NCI-H1092 treated with DMSO at 0.1 percent for 48 hours (cell line): Measurements from ENCODE around the gene ZBTB7B.

Experiments
- DNase-seq: peaks from one replicate; lab custom pipeline; 2025; lab: John Stamatoyannopoulos, UW

The ZBTB7B gene

DNA sequence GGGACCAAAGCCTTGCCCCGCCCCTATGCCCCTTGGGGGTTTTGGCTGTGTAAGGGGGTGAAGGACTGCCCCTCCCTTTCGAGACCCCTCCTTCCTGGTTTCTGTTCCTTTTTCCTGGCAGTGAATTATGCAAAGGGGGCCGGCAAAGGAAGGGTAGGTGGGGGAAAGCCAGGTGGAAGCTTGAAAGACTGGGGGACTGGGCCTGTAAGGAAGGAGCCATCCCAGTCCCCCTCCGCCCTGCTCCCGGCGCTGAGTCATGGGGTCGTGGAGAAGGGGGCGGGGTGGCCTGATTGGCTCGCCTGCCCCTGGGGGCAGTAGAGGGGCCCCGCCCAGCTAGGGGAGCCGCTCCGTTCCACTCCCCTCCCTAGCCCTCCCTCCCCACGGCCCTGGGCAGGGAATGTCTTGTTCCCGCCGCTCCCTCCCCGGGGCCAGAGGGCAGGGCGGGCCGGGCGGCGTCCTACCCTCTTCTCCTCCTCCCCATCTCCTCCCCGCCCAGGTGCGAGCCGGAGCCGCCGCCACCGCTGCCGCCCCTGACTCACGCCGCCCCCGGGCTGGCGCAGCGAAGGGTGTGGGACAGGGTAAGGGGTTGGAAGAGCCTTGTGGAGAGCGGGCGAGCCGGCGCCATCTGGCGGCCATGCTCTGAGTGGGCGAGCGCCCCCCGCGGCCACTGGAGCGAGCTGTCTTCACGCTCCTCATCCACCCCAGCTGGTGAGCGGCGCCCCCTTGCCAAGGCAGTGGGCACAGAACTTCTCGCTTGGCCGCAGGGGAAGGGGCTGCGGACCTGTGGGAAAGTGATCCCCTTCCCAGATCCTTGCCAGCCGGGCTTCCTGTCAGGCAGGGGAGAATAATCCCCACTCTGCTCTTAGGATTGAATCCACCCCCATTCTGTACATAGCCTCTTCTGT lies 14.7 kb downstream of the ZBTB7B start:
- DNase-seq: peak; percentile 63

DNA sequence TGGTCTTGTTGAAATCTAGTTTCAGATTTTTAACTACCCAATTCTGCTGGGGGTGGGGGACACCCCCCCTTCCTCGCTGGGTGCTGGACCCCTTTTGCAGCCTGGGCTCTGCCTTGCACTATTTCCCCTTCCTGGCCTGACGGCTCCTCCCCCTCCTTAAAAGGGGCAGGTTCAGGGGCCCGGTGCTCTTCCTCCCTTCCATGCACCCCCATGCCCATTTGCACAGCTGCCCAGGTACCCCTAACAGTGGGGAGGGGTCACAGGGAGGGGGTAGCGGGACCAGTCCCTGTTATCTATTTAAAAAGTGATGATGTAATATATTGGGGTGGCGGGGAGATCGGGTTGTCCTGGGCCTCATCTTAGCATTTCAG lies 15.3 kb downstream of the ZBTB7B start:
- DNase-seq: no peak

DNA sequence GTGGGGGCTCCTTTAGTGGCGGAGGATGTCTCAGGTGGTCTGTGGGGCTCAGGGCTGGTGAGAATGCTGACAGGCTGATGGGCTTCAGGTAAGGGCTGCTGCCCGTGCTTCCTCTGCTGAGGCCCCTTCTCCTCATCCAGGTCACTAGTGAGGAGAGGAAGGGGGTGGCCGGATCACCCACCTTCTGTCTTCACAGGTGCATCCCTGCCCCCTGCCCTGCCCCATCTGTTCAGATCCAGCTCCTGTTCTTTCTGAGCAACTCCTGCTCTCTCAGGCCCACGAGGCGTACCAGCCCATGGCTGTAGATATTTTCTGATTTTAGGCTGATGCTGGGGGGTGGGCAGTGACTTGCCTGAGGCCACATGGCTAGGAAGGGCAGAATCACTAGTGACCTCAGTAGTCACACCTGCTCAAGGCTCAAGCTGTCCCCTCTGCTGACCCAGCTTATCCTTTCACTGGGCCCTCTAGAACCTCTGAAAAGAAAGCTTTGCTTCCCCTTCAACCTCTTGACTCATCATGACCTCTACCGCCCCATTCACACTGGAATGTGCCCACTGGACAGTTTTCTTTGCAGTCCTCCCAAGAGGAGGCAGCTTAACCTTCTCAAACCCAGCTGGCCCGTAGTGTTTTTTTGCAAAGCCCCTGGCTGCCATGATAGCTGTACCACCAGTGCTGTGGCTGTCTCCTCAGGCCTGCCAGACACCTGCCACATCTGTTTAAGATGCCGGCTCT lies 16.2 kb downstream of the ZBTB7B start:
- DNase-seq: no peak

DNA sequence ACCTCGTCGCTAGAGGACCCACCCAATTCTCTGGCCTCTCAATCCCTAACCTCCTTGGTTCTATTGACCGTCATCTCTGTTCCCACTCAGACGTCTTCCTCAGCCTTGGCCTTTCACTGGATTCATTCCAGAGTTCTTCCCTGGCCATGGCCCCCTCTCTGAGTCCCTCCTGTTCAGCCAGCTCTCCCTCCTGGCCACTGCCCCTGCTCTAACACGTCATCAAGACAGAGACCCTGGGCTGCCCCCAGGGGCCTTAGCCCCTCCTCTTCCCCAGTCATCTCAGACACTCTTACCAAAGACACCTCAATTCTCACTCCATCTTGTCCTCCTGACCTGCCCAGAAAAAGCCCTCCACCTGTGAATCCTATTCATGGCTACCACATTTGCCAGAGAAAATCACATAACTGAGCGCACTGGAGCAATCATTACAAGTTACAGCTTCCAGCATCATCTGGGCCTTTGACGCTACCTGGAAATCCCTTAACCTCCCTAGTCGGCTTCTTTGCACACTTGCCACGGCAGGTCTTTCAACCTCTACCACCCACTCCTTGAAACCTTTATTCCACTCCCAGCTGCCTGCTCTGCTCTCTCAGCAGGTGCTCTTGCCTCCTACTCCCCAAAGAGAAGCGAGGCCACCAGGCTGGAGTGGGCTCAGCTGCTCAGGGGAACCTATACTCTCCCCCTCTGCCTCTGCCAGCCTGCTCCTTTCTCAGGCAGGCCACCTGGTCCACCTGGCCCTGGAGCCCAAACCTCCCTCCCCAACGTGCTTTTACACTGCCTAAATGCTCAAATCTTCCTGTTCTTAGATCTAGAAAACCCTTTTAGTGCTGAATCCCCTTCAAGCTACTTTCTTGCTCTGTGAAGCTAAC lies 17.0 kb downstream of the ZBTB7B start:
- DNase-seq: peak; percentile 12

DNA sequence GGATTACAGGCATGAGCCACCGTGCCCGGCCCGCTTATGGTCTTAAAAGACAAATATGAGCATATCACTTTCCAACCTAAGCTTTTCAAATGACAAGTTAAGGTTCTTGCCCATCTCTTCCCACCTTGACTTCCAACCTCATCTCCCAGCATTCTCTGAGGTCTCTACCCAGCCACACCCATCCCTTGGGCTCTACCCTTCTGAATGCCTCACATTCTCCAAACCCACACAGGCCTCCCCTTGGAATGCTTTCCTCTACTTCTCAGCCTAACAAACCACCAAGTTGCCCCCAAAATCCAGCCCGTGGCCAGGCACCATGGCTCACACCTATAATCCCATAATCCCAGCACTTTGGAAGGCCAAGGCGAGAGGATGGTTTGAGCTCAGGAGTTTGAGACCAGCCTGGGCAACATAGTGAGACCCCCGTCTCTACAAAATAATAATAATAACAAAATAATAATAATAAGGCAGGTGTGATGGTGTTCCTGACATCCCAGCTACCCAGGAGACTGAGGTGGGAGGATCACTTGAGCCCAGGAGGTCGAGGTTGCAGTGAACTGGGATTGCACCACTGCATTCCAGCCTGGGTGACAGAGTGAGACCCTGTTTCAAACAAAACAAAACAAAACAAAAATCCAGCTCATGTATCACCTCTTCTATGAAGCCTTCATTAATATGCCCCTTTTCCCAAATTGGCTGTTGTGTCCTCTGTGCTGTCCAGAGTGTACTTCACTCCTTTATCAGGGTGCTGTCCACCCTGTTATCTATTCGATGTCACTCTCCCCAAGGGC lies 19.7 kb downstream of the ZBTB7B start:
- DNase-seq: no peak

DNA sequence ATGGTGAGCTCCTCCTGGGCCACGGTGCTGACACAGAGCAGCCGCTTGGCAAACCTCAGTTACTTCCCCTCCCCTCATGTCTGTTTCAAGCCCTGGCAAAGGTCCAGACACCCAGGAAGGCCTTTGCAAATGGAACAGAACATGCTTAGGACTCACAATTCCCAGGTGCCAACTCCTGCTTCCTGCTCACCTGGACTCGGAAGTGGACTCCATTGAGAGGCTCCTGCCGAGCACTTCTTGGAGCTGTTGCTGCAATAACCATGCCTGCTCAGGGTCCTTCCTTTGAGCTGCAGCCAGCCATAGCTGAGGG lies 20.3 kb downstream of the ZBTB7B start:
- DNase-seq: no peak

DNA sequence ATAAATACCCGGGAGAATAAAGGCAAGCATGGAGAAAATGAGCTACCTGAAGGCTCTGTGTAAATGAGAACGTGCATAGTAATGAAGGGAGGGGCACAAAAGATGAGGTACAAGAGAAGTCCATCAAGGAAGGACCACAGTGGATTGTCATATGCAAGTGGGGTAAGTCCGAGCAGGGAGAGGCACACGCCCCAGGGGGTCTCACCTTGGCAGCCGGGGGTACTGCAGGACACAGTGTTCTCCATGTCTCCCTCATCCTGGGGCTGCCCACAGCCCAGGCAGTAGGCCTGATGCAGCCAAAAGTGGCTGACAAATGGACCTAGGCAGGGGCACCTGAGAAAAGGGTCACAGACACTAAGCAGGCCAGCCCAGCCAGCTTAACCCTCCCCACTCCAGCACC lies 21.0 kb downstream of the ZBTB7B start:
- DNase-seq: no peak

DNA sequence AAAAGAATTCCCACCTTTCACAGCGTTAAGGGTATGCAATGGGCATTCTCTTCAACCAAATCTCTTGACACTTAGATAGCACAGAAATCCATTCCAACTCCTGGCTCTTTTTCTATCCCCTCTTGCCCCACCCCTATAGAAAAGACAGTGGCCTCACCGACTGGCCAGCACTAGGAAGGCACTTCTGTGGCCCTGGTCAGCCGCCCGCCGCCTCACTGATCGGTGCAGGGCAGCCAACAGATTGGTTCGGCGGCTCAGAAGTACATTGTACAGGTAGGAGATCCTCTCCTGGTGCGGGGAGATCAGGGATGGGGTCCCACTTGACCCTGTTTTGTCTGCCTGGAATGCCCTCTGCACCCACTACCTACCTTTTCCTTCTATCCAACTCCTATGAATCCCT lies 21.7 kb downstream of the ZBTB7B start:
- no peak for DNase-seq

DNA sequence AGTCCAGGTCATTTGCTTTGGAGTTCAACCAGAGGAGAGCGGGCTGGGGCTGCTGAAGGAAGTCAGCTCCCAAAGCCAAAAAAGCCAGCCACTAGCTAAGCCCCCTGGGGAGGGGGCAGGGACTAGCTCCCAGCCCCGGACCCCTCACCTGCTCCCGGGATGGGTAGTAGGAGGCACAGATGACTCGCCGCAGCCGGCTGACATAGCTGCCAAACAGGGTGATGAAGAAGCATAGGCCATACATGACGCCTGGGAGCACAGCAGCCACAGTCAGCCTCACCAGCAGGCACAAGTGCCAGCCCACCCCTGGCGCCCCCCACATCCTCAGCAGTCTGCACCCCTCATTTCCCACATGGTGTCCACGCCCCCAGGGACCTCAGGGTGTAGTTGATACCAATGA lies 23.6 kb downstream of the ZBTB7B start:
- DNase-seq: no peak

DNA sequence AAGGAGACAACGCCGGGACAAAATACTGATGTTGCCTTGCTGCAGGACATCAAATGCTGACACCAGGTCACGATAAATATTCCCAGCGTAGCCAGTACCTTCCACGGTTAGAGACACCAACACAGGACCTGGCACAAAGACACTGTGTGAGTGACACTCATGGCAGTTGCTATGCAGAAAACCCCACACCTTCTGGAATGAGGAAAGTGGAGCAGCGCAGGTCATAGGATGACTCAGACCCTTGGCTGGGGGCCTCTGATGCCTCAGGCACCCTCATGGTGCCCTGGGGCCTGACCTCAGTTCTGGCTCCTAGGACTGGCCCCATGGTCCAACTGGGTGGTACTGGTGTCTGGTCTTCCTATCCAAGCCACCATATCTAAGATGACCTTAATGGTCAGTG lies 24.0 kb downstream of the ZBTB7B start:
- DNase-seq: no peak

DNA sequence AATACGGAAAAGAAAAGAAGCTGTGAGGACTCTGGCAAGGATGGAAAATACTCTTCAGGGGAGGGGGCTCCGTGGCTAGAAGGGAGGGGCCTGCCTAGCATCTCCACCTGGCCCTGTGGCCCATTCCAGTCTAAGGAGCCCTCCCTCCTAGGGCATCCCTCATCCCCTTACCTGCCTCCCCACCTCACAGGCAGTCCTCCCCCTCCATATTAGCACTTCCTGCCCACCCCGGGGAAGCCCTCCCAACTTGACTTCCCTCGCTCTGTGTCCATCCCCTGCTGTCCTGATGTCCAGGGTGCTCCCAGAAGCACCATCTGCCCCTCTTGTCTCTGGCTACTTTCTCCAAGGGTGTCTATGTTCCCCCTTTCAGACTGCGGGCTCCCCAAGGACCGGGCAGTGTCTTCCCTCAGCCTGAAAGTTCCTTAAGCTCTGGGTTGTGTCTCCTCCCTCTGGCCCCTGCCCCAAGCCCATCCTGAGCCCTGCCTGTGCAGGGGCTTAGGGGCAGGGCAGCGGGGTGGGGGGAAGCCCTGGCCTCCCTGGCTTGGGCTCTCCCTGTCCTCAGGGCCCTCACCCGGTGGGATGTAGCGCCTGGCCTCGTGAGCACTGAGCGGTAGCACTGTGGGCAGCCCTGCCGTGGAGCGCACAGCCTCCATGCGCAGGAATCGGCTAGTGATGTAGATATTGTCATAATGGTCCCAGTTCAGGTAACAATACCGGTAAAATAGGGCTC lies 27.1 kb downstream of the ZBTB7B start:
- no peak for DNase-seq

DNA sequence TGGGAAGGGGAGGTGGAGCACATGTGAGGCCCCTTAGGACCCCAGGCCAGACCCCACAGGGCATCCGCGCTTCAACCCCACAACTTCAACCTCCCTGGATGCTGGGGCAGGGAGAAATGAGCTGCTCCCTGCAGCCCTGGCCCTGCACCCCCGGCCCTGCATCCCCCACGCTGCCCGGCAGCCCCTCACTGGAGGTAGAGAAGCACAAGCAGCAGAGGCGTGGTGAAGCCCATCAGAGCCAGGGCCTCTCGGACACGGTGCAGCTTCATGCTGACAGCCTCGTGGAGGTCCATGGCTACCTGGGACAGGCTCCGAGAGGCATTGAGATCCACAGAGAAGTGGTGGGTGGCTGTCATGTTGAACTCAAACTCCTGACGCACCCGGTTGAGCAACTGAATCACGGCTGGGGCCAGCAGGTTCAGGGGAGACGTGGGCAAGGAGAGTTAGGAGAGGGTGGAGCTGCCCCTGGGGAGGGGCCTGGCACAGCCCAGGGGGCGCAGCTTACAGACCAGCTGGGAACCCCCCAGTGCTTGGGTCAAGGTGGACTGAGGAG lies 27.7 kb downstream of the ZBTB7B start:
- DNase-seq: no peak

DNA sequence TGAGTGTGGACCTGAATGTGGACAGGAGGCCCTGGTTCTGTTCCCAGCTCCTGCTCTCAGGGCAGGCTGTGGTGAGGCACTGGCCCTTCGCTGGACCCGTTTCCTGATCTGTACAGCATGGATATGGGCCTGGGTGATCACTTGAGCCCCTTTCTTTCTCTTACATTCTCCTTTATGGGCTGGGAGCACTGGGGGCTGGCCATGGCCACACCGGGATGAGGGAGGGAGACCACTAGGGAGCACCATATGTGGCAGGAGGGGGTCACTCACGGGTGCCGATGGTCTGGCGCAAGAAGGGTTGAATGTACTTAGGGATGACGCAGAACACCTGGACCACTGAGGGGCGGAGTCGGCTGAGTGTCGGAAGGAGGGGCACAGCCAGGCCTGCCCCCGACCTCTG lies 28.3 kb downstream of the ZBTB7B start:
- DNase-seq: no peak

DNA sequence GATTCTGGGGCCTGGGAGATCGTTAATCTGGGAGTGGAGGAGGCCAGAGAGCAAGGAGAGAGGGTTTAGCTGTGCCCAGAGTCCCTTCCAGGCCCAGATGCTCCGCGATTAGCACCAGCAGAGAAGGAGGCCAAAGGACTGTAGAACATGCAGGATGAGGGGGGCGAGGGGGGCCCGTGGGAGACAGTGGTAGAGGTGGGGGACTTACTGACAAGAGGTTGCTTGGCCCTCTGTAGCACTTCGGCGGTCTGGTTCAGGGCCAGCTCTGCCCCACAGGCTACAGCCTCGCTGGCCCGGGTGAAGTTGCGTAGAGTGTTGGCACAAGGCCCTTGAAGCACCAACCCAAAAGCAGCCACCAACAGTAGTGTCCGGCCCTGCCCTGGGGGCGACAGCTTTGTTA lies 30.3 kb downstream of the ZBTB7B start:
- DNase-seq: no peak

DNA sequence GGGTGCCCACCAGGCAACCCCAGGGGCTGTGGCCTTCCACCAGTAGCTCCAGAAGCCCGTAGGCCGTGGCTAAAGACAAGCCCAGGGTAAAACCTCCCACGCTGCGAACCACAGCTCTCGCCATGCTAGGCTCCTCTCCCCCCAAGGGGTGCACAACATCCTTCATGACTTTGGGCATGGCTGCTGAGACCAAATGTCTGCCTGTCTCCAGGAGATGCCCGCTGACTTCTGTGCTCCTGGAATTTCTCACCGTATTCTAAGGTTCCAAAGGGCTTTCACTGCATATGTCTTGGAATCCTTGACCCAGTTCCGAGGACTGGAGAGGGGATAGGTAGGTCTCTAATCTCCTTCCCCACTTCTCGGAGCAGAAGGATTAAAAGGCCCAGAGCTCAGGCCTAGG lies 30.9 kb downstream of the ZBTB7B start, which contains the start of the genes DCST1 and DCST2:
Gene DCST1, plus strand, starts transcription at position 301 of the 400 bp plus-strand sequence. CDS start 213 bp downstream, outside the sequence.
Gene DCST2, minus strand, starts transcription at position 258 of the 400 bp plus-strand sequence. Its CDS starts 80 bp downstream, at position 178.
- DNase-seq: no peak

DNA sequence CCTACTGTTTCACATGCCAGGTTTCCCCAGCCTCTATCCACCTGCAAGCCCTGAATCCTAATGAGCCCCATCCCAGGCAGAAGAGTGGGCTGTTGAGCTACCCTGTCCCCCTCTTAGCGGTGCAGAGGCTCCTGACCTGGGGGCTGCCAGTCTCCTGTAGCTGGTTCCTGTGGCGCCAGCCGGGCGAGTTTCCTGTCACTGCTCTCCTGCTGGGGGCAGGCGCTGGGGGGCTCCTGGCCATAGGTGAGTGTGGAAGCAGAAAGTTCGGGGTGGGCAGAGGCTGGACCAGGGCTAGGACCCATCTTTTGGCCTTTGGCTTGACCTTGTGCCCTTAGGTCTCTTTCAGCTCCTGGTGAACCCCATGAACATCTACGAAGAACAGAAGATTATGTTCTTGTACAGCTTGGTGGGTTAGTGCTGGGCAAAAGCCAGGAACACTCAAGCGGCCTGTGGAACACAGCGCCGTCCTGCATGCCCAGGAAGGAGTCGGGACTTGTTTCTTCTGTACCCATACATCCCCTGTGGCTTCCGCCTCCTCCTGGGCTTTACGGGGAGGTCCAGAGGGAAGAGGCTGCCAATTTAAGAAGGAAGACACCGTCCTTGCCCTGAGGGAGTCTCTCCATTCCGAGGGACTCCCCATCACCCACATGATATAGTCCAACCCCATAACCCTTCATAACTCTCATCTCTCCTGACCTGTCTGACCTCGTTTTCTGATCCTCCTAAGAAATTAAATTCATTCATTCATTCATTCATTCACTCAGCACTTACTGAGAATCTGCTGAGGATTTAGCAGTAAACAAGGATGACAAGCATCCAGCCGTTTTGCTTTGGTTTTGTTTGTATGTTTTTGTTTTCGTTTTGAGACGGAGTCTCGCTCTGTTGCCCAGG lies 32.0 kb downstream of the ZBTB7B start:
- DNase-seq: no peak

DNA sequence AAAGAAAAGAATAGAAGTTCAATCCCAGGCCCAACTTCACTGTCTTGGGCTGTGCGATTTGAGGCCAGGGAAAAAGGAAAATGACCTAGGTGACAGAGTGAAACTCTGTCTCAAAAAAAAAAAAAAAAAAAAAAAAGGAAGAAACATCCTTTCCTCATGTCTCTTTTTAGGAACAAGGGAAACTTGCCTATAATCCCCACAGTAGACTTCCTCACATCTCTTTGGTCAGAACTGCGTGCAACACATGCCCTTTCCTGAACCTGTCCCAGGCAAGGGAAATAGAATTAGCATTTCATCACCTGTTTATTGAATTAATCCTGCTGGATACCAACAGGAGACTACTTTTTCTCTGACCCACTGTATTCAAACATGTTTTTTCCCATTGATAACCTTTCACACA lies 33.3 kb downstream of the ZBTB7B start:
- no peak for DNase-seq

DNA sequence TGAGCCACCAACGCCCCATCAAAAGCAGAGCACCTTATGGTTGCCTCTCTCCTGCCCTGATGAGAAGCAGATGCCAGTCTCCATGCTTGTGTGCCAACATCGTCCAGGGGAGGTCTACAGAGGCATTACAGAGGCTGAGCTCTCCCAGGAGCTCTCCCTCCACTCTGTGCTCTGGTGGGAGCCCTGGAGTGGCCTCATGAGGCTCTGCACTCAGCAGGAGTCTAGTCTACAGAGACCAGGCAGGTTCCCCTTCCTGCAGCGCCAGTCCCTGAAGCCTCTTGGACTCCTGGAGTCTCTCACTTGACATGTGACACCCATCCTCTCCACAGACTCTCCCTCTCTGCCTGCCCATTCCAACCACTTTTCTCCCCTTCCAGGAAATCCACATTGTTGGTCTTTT lies 34.4 kb downstream of the ZBTB7B start:
- no peak for DNase-seq

DNA sequence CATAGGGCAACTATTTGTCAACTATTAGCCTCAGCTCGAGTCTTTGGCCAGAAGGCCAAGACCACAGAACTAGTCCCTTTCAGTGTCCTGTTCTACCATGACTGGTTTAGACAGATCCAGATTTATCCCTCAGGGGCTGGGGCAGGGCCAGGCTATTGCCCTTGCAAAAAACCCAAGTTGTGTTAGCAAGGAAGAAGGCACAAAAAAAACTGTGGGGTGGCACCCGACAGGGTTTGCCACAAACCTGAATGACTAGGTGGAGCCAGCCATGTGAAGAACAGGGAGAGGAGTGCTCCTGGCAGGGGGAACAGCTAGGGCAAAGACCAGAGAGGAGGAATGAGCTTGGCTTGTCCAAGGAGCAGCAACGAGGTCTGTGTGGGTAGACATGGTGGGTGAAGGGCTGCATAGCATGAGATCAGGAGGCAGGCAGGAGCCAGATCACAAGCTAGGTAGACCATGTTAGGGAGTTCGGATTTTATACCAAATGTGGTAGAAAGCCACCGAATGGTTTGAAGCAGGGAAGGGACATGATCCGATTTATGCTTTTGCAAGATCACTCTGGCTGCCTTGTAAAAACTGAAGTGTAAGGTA lies 35.3 kb downstream of the ZBTB7B start:
- DNase-seq: no peak
